NCI-H2029 treated with DMSO at 0.1 percent for 48 hours (cell line): ENCODE measurements around the gene MPP2.
"Not testable (repeated sequence)": the region's sequence is repeated elsewhere in the genome, so short reads cannot be mapped to it uniquely, and the experiment has no call there.

ENCODE experiments used
- DNase-seq: peaks from one replicate; lab custom pipeline; 2025; lab: John Stamatoyannopoulos, UW

Gene MPP2

GRCh38 chr17:43846963-43847371 is 60.4 kb downstream of the MPP2 start, which contains the start of gene CD300LG:
Gene CD300LG (plus strand): TSS chr17:43847176. CDS start chr17:43847217, 41 bp downstream.
- no peak for DNase-seq

GRCh38 chr17:43846221-43846712 is 61.1 kb downstream of the MPP2 start:
- peak; percentile 32 for DNase-seq

GRCh38 chr17:43845766-43846165 is 61.6 kb downstream of the MPP2 start:
- DNase-seq, result no peak

- no peak for DNase-seq
Measured at GRCh38 chr17:43844241-43844640, 63.1 kb downstream of the MPP2 start.

GRCh38 chr17:43842975-43843325 is 64.4 kb downstream of the MPP2 start:
- no peak for DNase-seq

GRCh38 chr17:43842091-43842974 is 65.0 kb downstream of the MPP2 start:
- not testable (repeated sequence) for DNase-seq

GRCh38 chr17:43841282-43841681 is 66.1 kb downstream of the MPP2 start:
- DNase-seq, result no peak

- DNase-seq, result no peak
Measured at GRCh38 chr17:43840814-43841213, 66.5 kb downstream of the MPP2 start.

- peak; percentile 84 for DNase-seq
Measured at GRCh38 chr17:43839670-43840108, 67.6 kb downstream of the MPP2 start.

GRCh38 chr17:43834106-43834505 is 73.2 kb downstream of the MPP2 start:
- DNase-seq, result no peak

GRCh38 chr17:43832976-43833829 is 74.1 kb downstream of the MPP2 start, which contains the start of gene MPP3:
Gene MPP3 (minus strand): TSS chr17:43833146. CDS start chr17:43831906, 1,240 bp downstream.
- DNase-seq, result no peak

GRCh38 chr17:43832168-43832975 is 75.0 kb downstream of the MPP2 start:
- no peak for DNase-seq

GRCh38 chr17:43831633-43832032 is 75.7 kb downstream of the MPP2 start:
- no peak for DNase-seq

- no peak for DNase-seq
Measured at GRCh38 chr17:43830510-43831140, 76.7 kb downstream of the MPP2 start.

- DNase-seq, result no peak
Measured at GRCh38 chr17:43829738-43830137, 77.6 kb downstream of the MPP2 start.

- no peak for DNase-seq
Measured at GRCh38 chr17:43827596-43827995, 79.7 kb downstream of the MPP2 start.

- no peak for DNase-seq
Measured at GRCh38 chr17:43826206-43826605, 81.1 kb downstream of the MPP2 start.

GRCh38 chr17:43825567-43825966 is 81.8 kb downstream of the MPP2 start:
- DNase-seq, result no peak
